ENCODE data around the gene CDKN2A. TPM values are rescaled to one million over a fixed set of nuclear protein-coding genes. Genes with fewer than 3 reads are reported as not detected.

Gene CDKN2A
- 88.7 and 254 TPM in 2 replicates for total RNA-seq (2014; rRNA removed; shearing (Covaris generic); ENCODE audit: low replicate concordance)

DNA sequence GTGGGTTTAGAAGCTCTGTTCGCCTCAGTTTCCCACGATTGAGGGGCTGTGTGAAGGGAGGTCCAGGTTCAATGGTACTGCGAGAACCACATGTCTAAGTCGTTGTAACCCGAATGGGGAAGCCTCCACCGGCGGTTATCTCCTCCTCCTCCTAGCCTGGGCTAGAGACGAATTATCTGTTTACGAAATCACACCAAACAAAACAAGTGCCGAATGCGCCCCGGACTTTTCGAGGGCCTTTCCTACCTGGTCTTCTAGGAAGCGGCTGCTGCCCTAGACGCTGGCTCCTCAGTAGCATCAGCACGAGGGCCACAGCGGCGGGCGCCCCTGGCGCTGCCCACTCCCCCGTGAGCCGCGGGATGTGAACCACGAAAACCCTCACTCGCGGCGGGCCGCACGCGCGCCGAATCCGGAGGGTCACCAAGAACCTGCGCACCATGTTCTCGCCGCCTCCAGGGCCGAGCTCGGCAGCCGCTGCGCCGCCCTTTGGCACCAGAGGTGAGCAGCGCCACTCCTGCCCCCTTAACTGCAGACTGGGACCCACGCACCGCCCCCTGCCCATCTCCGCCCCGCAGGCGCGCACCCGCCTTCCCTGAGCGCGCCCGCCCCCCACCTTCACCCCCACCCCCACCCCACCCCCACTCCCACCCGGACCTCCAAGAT is at the start of gene CDKN2A:
TSS of gene CDKN2A (minus strand) at position 500 of the 663 bp plus-strand sequence.
- Histone ChIP-seq H4K20me1 (ENCODE audit: insufficient read depth, low read depth, low read length) (no peaks in the 10 kb centered on the region), H3K4me3 (ENCODE audit: low read length) (peak within 1 kb of the TSS; percentile 97), H3K36me3 (ENCODE audit: insufficient read depth, low read length) (peaks cover 24% of the 10 kb centered on the region; the same call in 1 of the 2 replicates), H3K4me1 (ENCODE audit: low read length) (peaks cover 54% of the 10 kb centered on the region), H3K9me3 (ENCODE audit: low read length) (no peaks in the 10 kb centered on the region), H3K9ac (ENCODE audit: low read length) (peak within 1 kb of the TSS; percentile 96), H3K27me3 (ENCODE audit: low read length) (no peaks in the 10 kb centered on the region), H3K79me2 (ENCODE audit: low read length) (peaks cover 87% of the 10 kb centered on the region), H3K4me2 (ENCODE audit: low read depth, low read length, poor library complexity, severe bottlenecking) (peak within 1 kb of the TSS; percentile 83), H3K27ac (ENCODE audit: low read length) (peak within 1 kb of the TSS; percentile 95), H2AFZ (ENCODE audit: low read length) (peak within 1 kb of the TSS; percentile 47; the same call in 1 of the 2 replicates), H3K9me2 (replicated peaks; ENCODE audit: insufficient read depth, low read length) (no peaks in the 10 kb centered on the region)
- DNase-seq: peak; percentile 93

- Histone ChIP-seq H3K36me3 (ENCODE audit: insufficient read depth, low read length) (no peaks in the 10 kb centered on the region), H3K9me3 (ENCODE audit: low read length) (no peaks in the 10 kb centered on the region), H2AFZ (ENCODE audit: low read length) (no peak overlapping the region), H3K4me2 (ENCODE audit: low read depth, low read length, poor library complexity, severe bottlenecking) (peak overlapping the region; percentile 31), H3K27ac (ENCODE audit: low read length) (no peak overlapping the region), H3K79me2 (ENCODE audit: low read length) (no peaks in the 10 kb centered on the region), H3K4me3 (ENCODE audit: low read length) (no peak overlapping the region), H3K4me1 (ENCODE audit: low read length) (peaks cover 20% of the 10 kb centered on the region), H3K9me2 (replicated peaks; ENCODE audit: insufficient read depth, low read length) (no peaks in the 10 kb centered on the region), H3K27me3 (ENCODE audit: low read length) (no peaks in the 10 kb centered on the region), H4K20me1 (ENCODE audit: insufficient read depth, low read depth, low read length) (no peaks in the 10 kb centered on the region), H3K9ac (ENCODE audit: low read length) (no peak overlapping the region)
- DNase-seq: no peak
Measured at GRCh38 chr9:22043928-22044327, 49.7 kb upstream of the CDKN2A start.

GRCh38 chr9:22041775-22042174 is 47.6 kb upstream of the CDKN2A start:
- H4K20me1 ChIP-seq (ENCODE audit: insufficient read depth, low read depth, low read length): no peaks in the 10 kb centered on the region
- H3K9ac ChIP-seq (ENCODE audit: low read length): no peak overlapping the region
- DNase-seq: no peak
- no peak overlapping the region for H3K4me3 ChIP-seq (ENCODE audit: low read length)
- H3K27me3 ChIP-seq (ENCODE audit: low read length): no peaks in the 10 kb centered on the region
- no peak overlapping the region for H3K27ac ChIP-seq (ENCODE audit: low read length)
- H3K9me2 ChIP-seq (replicated peaks; ENCODE audit: insufficient read depth, low read length): no peaks in the 10 kb centered on the region
- H3K36me3 ChIP-seq (ENCODE audit: insufficient read depth, low read length): no peaks in the 10 kb centered on the region
- no peaks in the 10 kb centered on the region for H3K79me2 ChIP-seq (ENCODE audit: low read length)
- H3K4me2 ChIP-seq (ENCODE audit: low read depth, low read length, poor library complexity, severe bottlenecking): no peak overlapping the region
- H2AFZ ChIP-seq (ENCODE audit: low read length): no peak overlapping the region
- peaks cover 26% of the 10 kb centered on the region for H3K4me1 ChIP-seq (ENCODE audit: low read length)
- H3K9me3 ChIP-seq (ENCODE audit: low read length): no peaks in the 10 kb centered on the region

- Histone ChIP-seq H3K9me3 (ENCODE audit: low read length) (no peaks in the 10 kb centered on the region), H3K4me3 (ENCODE audit: low read length) (no peak overlapping the region), H3K36me3 (ENCODE audit: insufficient read depth, low read length) (no peaks in the 10 kb centered on the region), H3K4me2 (ENCODE audit: low read depth, low read length, poor library complexity, severe bottlenecking) (no peak overlapping the region), H3K9ac (ENCODE audit: low read length) (no peak overlapping the region), H4K20me1 (ENCODE audit: insufficient read depth, low read depth, low read length) (no peaks in the 10 kb centered on the region), H3K79me2 (ENCODE audit: low read length) (no peaks in the 10 kb centered on the region), H3K4me1 (ENCODE audit: low read length) (peaks cover 26% of the 10 kb centered on the region), H3K27me3 (ENCODE audit: low read length) (no peaks in the 10 kb centered on the region), H3K27ac (ENCODE audit: low read length) (no peak overlapping the region), H3K9me2 (replicated peaks; ENCODE audit: insufficient read depth, low read length) (no peaks in the 10 kb centered on the region), H2AFZ (ENCODE audit: low read length) (no peak overlapping the region)
- DNase-seq: no peak
Measured at GRCh38 chr9:22041344-22041743, 47.2 kb upstream of the CDKN2A start.

DNA sequence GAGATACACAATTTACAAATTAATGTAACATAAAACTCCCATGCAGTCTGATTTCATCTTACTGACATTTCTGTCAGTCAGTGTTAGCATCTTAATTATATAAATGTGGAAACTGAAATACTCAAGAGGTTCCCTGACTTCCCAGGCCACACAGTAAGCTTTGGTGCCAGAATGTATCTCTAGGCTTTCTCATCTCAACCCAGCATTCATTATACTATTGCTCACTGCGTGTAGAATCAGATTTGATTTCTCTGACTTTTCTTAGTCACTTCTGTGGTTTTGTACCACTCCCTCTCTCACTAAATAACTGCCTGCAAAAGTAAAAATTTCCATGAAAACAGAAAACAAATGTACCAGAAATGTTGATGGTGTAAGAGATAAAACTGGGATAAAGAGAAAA is 46.6 kb upstream of the CDKN2A start:
- Histone ChIP-seq H3K27me3 (ENCODE audit: low read length) (no peaks in the 10 kb centered on the region), H2AFZ (ENCODE audit: low read length) (no peak overlapping the region), H3K79me2 (ENCODE audit: low read length) (no peaks in the 10 kb centered on the region), H3K36me3 (ENCODE audit: insufficient read depth, low read length) (no peaks in the 10 kb centered on the region), H3K9me2 (replicated peaks; ENCODE audit: insufficient read depth, low read length) (no peaks in the 10 kb centered on the region), H3K9me3 (ENCODE audit: low read length) (no peaks in the 10 kb centered on the region), H3K4me3 (ENCODE audit: low read length) (no peak overlapping the region), H4K20me1 (ENCODE audit: insufficient read depth, low read depth, low read length) (no peaks in the 10 kb centered on the region), H3K4me2 (ENCODE audit: low read depth, low read length, poor library complexity, severe bottlenecking) (no peak overlapping the region), H3K27ac (ENCODE audit: low read length) (no peak overlapping the region), H3K4me1 (ENCODE audit: low read length) (peaks cover 26% of the 10 kb centered on the region), H3K9ac (ENCODE audit: low read length) (no peak overlapping the region)
- DNase-seq: no peak

DNA sequence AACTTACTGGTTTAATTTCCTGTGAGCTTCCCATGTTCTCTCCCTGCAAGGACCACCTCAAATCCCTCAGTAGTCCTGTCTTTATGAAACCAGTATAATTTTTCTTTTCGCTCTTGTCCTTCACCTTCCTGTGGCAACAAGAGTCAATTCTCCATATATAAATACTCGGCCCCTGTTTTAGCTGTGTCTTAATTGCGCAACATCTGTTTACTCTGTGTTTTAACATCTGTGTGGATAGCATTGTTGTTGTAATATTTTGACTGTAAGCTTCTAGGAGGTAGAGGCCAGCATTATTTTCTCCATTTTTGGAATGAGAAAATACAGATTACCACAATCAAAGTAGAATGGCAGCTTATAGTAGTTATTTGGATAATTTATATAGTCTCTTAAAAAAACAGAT is 45.1 kb upstream of the CDKN2A start:
- no peak overlapping the region for H3K4me3 ChIP-seq (ENCODE audit: low read length)
- DNase-seq: no peak
- H3K27me3 ChIP-seq (ENCODE audit: low read length): no peaks in the 10 kb centered on the region
- no peak overlapping the region for H3K4me2 ChIP-seq (ENCODE audit: low read depth, low read length, poor library complexity, severe bottlenecking)
- H3K9ac ChIP-seq (ENCODE audit: low read length): no peak overlapping the region
- no peaks in the 10 kb centered on the region for H3K9me3 ChIP-seq (ENCODE audit: low read length)
- no peaks in the 10 kb centered on the region for H3K36me3 ChIP-seq (ENCODE audit: insufficient read depth, low read length)
- H3K79me2 ChIP-seq (ENCODE audit: low read length): no peaks in the 10 kb centered on the region
- H3K27ac ChIP-seq (ENCODE audit: low read length): no peak overlapping the region
- peaks cover 18% of the 10 kb centered on the region for H3K4me1 ChIP-seq (ENCODE audit: low read length)
- H4K20me1 ChIP-seq (ENCODE audit: insufficient read depth, low read depth, low read length): no peaks in the 10 kb centered on the region
- H2AFZ ChIP-seq (ENCODE audit: low read length): no peak overlapping the region
- no peaks in the 10 kb centered on the region for H3K9me2 ChIP-seq (replicated peaks; ENCODE audit: insufficient read depth, low read length)

DNA sequence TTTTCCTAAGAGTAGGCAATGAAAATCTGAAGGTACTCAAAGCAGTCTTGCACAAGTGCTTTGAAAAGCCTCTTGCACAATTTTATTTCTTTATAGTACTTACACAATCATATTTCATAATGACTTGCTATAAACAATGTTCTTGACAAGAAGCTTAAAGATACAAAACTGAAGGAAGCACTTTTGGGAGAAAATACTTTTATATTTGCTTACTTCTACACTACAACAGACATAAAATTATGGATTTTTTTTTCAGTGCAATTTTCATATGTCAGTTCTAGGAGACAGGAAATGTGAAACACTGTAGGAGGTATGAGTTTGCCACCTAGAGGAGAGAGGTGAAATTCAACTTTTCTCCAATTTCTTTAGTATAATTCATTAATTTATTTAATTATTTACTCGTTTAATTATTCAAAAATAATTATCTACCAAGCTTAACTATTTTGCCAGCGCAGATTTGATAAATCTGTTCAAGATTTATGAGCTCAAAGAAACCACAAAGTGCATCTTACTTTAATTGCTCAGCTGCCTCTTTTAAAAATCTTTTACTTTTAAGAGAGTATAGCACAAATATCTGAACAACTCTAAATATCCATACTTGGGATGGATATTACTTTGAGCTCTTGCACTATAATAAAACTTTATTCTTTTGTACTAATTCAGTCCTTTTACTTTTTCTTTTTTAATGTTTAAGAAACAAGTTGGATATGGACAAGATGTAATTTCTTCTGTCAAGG is 43.9 kb upstream of the CDKN2A start:
- Histone ChIP-seq H3K36me3 (ENCODE audit: insufficient read depth, low read length) (no peaks in the 10 kb centered on the region; the same call in 1 of the 2 replicates), H3K4me1 (ENCODE audit: low read length) (peaks cover 8% of the 10 kb centered on the region), H3K79me2 (ENCODE audit: low read length) (no peaks in the 10 kb centered on the region), H3K9me3 (ENCODE audit: low read length) (no peaks in the 10 kb centered on the region), H3K27ac (ENCODE audit: low read length) (peak overlapping the region; percentile 32), H3K27me3 (ENCODE audit: low read length) (no peaks in the 10 kb centered on the region), H3K9me2 (replicated peaks; ENCODE audit: insufficient read depth, low read length) (no peaks in the 10 kb centered on the region), H3K9ac (ENCODE audit: low read length) (no peak overlapping the region), H3K4me2 (ENCODE audit: low read depth, low read length, poor library complexity, severe bottlenecking) (no peak overlapping the region), H3K4me3 (ENCODE audit: low read length) (no peak overlapping the region), H2AFZ (ENCODE audit: low read length) (no peak overlapping the region), H4K20me1 (ENCODE audit: insufficient read depth, low read depth, low read length) (no peaks in the 10 kb centered on the region)
- peak; percentile 86 for DNase-seq

DNA sequence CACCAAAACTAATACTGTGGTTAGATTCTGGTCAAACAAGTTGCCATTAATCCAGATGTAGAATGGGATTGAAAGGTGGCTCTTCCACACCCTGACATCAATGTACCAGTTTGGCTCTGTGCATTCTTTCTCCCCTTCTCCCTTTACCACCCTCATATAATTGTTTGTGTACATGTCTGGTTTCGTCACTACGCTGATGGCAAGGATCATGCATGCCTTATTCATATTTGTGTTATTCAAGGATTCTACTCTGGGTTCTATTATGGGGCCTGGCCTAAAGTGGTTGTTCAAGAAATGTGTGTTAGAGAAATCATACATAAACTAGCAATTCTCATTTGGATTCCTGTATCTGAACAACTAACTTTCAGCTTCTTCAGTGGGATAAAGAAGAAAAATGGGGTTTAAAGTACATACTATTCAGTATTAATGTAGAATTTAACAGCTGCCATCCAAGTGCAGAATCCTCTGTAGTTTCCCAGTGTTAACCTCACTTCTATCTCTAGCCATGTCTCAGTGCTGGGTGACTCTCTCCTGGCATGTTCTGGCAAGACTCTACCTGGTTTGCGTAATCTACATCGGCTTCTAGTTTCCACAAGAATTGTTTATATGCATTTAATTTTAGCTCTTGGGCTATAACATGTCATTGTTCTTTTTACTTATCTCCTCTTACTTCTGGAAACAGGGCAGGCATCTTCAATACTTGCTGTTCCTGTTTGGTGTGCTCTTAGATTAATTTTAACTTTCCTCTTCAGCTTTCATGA is 42.9 kb upstream of the CDKN2A start:
- Histone ChIP-seq H3K27me3 (ENCODE audit: low read length) (no peaks in the 10 kb centered on the region), H4K20me1 (ENCODE audit: insufficient read depth, low read depth, low read length) (no peaks in the 10 kb centered on the region), H3K9me3 (ENCODE audit: low read length) (no peaks in the 10 kb centered on the region), H3K9ac (ENCODE audit: low read length) (no peak overlapping the region), H3K4me2 (ENCODE audit: low read depth, low read length, poor library complexity, severe bottlenecking) (no peak overlapping the region), H3K4me1 (ENCODE audit: low read length) (peaks cover 8% of the 10 kb centered on the region), H3K4me3 (ENCODE audit: low read length) (no peak overlapping the region), H3K27ac (ENCODE audit: low read length) (peak overlapping the region; percentile 32; the same call in 1 of the 2 replicates), H3K36me3 (ENCODE audit: insufficient read depth, low read length) (no peaks in the 10 kb centered on the region; the same call in 1 of the 2 replicates), H2AFZ (ENCODE audit: low read length) (no peak overlapping the region), H3K9me2 (replicated peaks; ENCODE audit: insufficient read depth, low read length) (no peaks in the 10 kb centered on the region), H3K79me2 (ENCODE audit: low read length) (no peaks in the 10 kb centered on the region)
- DNase-seq: no peak

All from Karpas-422 (cell line).